Measurements from ENCODE around the gene C2CD4B. TPM values are rescaled to one million over a fixed set of nuclear protein-coding genes. Genes with fewer than 3 reads are reported as not detected.

The C2CD4B gene
- total and polyA plus RNA-seq, 2 of the 13 experiments (the other 11 are each of a cell fraction or from before 2014, with no cell fraction given), result not detected

- Histone ChIP-seq H4K20me1 (ENCODE audit: insufficient read depth, low read length) (no peaks in the 10 kb centered on the region), H3K9me3 (ENCODE audit: low read length) (peaks cover 16% of the 10 kb centered on the region), H2AFZ (ENCODE audit: low read length) (no peak overlapping the region), H3K4me2 (ENCODE audit: low read depth, low read length) (no peak overlapping the region), H3K4me1 (ENCODE audit: insufficient read depth, low read length) (peaks cover 37% of the 10 kb centered on the region), H3K9ac (ENCODE audit: insufficient read depth, low read depth, low read length) (no peak overlapping the region), H3K36me3 (replicated peaks in 1 of 2; ENCODE audit: control insufficient read depth in 1 of 2, insufficient read depth in 2 of 2, low read length in 2 of 2) (no peaks in the 10 kb centered on the region), H3K79me2 (ENCODE audit: insufficient read depth, low read length) (no peaks in the 10 kb centered on the region), H3K4me3 (replicated peaks in 1 of 3; ENCODE audit: insufficient read depth in 1 of 3, low read depth in 2 of 3, low read length in 3 of 3) (no peak overlapping the region), H3K27ac (ENCODE audit: extremely low read length, insufficient read depth, low read length) (no peak overlapping the region), H3K27me3 (ENCODE audit: control insufficient read depth in 1 of 2, insufficient read depth in 2 of 2, low read length in 2 of 2) (no peaks in the 10 kb centered on the region)
- 32% methylated on average over 4 of the region's 4 CpGs for WGBS (ENCODE audit: low lambda C conversion rate)
- TF ChIP-seq NFE2 (CRISPR knock-in tag; IDR thresholded peaks at IDR 0.05) (no peak), PHF20 (CRISPR knock-in tag; IDR thresholded peaks at IDR 0.05) (no peak), ZNF432 (CRISPR knock-in tag; IDR thresholded peaks at IDR 0.05; ENCODE audit: borderline replicate concordance) (no peak), SMARCE1 (IDR thresholded peaks at IDR 0.05; ENCODE audit: borderline replicate concordance) (no peak), CEBPG (CRISPR knock-in tag; IDR thresholded peaks at IDR 0.05) (no peak), ZNF558 (CRISPR knock-in tag; IDR thresholded peaks at IDR 0.05; ENCODE audit: borderline replicate concordance) (no peak), AGO1 (IDR thresholded peaks at IDR 0.05; ENCODE audit: low read depth, low read length, poor library complexity, severe bottlenecking) (no peak), FOXA1 (IDR thresholded peaks at IDR 0.05) (no peak), FOXA1 (CRISPR knock-in tag; IDR thresholded peaks at IDR 0.05) (no peak), ELF4 (CRISPR knock-in tag; IDR thresholded peaks at IDR 0.05; ENCODE audit: borderline replicate concordance) (no peak), NPAS2 (CRISPR knock-in tag; IDR thresholded peaks at IDR 0.05; ENCODE audit: borderline replicate concordance) (no peak), ASH2L (IDR thresholded peaks at IDR 0.05; ENCODE audit: insufficient read length, low read depth, low read length) (no peak), ATF7 (IDR thresholded peaks at IDR 0.05) (no peak), ATF7 (CRISPR knock-in tag; IDR thresholded peaks at IDR 0.05) (no peak), ZNF678 (CRISPR knock-in tag; IDR thresholded peaks at IDR 0.05) (no peak), CHCHD3 (CRISPR knock-in tag; IDR thresholded peaks at IDR 0.05) (no peak), ZNF563 (CRISPR knock-in tag; IDR thresholded peaks at IDR 0.05) (no peak), KDM4B (CRISPR knock-in tag; IDR thresholded peaks at IDR 0.05) (no peak)
- TF ChIP-seq, protein P1, sequence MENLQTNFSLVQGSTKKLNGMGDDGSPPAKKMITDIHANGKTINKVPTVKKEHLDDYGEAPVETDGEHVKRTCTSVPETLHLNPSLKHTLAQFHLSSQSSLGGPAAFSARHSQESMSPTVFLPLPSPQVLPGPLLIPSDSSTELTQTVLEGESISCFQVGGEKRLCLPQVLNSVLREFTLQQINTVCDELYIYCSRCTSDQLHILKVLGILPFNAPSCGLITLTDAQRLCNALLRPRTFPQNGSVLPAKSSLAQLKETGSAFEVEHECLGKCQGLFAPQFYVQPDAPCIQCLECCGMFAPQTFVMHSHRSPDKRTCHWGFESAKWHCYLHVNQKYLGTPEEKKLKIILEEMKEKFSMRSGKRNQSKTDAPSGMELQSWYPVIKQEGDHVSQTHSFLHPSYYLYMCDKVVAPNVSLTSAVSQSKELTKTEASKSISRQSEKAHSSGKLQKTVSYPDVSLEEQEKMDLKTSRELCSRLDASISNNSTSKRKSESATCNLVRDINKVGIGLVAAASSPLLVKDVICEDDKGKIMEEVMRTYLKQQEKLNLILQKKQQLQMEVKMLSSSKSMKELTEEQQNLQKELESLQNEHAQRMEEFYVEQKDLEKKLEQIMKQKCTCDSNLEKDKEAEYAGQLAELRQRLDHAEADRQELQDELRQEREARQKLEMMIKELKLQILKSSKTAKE (CRISPR knock-in tag; IDR thresholded peaks at IDR 0.05; ENCODE audit: borderline replicate concordance), result no peak
- TF ChIP-seq, protein P2, sequence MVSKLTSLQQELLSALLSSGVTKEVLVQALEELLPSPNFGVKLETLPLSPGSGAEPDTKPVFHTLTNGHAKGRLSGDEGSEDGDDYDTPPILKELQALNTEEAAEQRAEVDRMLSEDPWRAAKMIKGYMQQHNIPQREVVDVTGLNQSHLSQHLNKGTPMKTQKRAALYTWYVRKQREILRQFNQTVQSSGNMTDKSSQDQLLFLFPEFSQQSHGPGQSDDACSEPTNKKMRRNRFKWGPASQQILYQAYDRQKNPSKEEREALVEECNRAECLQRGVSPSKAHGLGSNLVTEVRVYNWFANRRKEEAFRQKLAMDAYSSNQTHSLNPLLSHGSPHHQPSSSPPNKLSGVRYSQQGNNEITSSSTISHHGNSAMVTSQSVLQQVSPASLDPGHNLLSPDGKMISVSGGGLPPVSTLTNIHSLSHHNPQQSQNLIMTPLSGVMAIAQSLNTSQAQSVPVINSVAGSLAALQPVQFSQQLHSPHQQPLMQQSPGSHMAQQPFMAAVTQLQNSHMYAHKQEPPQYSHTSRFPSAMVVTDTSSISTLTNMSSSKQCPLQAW (CRISPR knock-in tag; IDR thresholded peaks at IDR 0.05), result no peak
- TF ChIP-seq, protein P3, sequence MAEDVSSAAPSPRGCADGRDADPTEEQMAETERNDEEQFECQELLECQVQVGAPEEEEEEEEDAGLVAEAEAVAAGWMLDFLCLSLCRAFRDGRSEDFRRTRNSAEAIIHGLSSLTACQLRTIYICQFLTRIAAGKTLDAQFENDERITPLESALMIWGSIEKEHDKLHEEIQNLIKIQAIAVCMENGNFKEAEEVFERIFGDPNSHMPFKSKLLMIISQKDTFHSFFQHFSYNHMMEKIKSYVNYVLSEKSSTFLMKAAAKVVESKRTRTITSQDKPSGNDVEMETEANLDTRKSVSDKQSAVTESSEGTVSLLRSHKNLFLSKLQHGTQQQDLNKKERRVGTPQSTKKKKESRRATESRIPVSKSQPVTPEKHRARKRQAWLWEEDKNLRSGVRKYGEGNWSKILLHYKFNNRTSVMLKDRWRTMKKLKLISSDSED (CRISPR knock-in tag; IDR thresholded peaks at IDR 0.05), result no peak
- ATAC-seq (no peak), FAIRE-seq (no peak), DNase-seq (ENCODE audit: low spot score) (no peak)
- in situ Hi-C loops (cut with HindIII; ENCODE audit: extremely low pct_ligation_motif_present, low pct_unique_long_range_greater_than_20kb), result no loop called here
- intact Hi-C loops (cut with micrococcal nuclease; ENCODE audit: unreplicated experiment), result no loop called here
- BruUV-seq (replicated peaks), result no TSS peak
- CTCF ChIA-PET (ENCODE audit: low intra/inter-chr PET ratio, low total read pairs), result no interaction called here
- POLR2A ChIA-PET, result no interaction called here
Measured at GRCh38 chr15:62212741-62213140, 47.7 kb upstream of the C2CD4B start.
